ENCODE data around the gene NCOA1.
"Not testable (repeated sequence)": the region's sequence is repeated elsewhere in the genome, so short reads cannot be mapped to it uniquely, and the experiment has no call there.

The NCOA1 gene

DNA sequence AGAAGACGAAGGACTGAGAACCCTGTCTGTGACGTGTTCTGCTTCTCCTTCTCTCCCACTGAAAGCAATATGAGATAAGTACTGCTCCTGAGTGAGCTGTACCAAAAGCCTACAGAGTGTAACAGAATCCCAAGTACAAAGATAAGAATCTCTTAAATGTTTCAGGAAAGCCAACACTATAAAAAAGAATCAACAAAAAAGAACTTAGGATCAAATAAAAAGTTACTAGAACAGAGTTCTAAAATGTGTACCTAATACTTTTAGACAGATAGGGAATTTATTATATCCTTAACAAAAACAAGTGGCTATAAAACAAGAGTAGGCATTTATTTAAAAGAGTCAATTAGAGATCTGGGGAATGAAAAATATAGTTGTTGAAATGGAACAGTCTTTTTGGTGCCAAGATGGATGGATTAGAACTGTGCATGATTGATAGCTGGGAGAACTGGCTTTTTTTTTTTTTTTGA lies 49.0 kb downstream of the NCOA1 start:
- no peak for DNase-seq (ENCODE audit: low read depth)

- DNase-seq (ENCODE audit: low read depth): no peak
Observed at GRCh38 chr2:24541621-24542020, 50.6 kb downstream of the NCOA1 start.

GRCh38 chr2:24542269-24542872 lies 51.3 kb downstream of the NCOA1 start:
- no peak for DNase-seq (ENCODE audit: low read depth)

- no peak for DNase-seq (ENCODE audit: low read depth)
Observed at GRCh38 chr2:24543252-24543651, 52.2 kb downstream of the NCOA1 start.

- DNase-seq (ENCODE audit: low read depth): no peak
Observed at GRCh38 chr2:24544456-24545115, 53.5 kb downstream of the NCOA1 start.

DNA sequence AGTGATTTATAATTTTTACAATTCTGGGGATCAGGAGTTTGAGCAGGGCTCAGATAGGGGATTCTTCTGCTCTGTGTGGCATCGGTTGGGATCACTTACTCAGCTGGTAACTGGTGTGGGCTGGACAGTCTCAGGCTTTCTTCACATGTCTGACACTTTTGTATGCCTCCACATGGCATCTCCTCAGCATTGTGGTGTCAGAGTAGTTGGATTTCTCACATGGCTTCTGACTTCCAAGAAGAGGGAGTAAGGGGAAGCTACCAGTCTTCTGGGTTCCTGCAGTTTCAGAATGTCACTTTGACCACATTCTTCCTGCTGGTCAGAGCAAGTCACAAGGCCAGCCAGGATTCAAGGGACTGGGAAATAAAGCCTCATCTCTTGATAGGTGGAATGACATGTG lies 55.6 kb downstream of the NCOA1 start:
- DNase-seq (ENCODE audit: low read depth): no peak

GRCh38 chr2:24548058-24548457 lies 57.0 kb downstream of the NCOA1 start:
- no peak for DNase-seq (ENCODE audit: low read depth)

DNA sequence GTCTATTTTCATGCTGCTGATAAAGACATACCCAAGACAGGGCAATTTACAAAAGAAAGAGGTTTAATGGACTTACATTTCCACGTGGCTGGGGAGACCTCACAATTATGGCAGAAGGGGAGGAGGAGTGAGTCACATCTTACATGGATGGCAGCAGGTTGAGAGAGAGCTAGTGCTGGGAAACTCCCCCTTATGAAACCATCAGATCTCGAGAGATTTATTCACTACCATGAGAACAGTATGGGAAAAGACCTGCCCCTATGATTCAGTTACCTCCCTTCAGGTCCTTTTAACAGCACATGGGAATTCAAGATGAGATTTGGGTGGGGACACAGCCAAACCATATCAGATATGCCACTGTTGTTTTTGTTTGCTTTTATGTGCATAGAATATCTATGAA lies 59.2 kb downstream of the NCOA1 start:
- DNase-seq (ENCODE audit: low read depth): not testable (repeated sequence)

DNA sequence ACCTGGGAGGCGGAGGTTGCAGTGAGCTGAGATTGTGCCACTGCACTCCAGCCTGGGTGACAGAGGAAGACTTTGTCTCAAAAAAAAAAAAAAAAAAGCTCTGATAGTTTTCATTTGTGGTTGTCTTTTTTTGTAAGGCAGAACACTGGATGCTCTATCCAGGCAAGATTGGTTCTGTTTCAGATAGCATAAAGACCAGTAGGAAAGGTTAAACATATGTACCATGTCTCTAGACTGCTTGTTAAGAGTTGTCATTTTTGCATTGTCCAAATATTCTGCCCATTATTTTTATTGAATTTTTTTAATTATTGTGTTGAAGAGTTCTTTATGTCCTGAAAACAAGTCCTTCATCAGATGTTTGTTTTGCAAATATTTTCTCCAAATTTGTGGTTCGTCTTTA lies 60.0 kb downstream of the NCOA1 start:
- no peak for DNase-seq (ENCODE audit: low read depth)

- DNase-seq (ENCODE audit: low read depth): no peak
Observed at GRCh38 chr2:24552836-24553235, 61.8 kb downstream of the NCOA1 start.

DNA sequence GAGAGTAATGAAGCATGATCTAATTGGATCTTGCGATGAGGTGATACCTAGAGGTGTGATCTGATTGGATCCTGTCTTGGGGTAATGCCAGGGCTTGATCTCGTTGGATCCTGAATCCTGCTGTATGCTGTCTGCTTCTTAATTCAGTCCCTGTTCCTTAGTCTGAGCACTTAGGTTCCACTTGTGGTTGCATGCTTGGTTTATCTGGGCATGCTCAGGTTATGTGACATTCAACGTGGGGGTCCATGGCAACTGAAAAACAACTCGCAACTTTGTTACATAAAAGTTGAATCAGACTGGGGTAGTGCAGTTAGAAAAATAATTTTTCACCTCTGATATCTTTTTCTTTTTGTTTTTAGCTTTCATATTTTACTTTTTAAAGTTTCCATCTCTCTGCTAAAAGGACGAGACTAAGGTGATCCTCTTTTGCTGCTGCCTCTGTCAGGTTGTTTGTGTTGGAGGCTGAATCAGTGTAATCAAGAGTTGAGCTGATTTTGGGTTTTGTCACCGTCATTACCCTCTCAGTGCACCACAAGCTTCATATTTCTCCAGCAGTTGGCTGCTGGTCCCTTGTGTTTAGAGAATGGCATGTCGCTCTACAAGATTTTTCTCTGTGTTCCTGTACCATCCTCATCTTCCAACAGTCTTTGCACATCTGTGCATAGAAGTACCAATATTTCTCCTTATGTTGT lies 67.9 kb downstream of the NCOA1 start:
- no peak for DNase-seq (ENCODE audit: low read depth)

GRCh38 chr2:24559473-24560113 lies 68.5 kb downstream of the NCOA1 start:
- DNase-seq (ENCODE audit: low read depth): no peak

DNA sequence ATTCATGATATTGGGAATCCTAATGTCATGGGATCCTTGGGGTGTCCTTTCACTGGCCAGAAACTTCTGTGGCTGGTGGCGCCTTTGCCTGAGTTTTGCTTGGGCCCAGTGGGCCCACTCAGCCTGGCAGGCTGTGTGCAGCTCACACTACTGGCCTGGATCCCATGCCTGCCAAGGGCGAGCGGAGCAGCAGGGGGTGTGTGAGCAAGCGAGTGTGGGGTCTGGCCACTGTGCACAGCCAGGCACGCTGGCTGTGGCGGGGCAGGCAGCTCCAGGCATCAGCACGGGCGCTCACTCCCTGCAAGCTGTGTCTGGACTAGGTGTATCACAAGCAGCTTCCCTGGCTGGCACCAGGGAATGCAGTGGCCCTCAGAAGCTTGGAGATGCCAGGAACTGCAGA lies 74.5 kb downstream of the NCOA1 start:
- DNase-seq (ENCODE audit: low read depth): no peak

- DNase-seq (ENCODE audit: low read depth): no peak
Observed at GRCh38 chr2:24566209-24566608, 75.2 kb downstream of the NCOA1 start.

DNA sequence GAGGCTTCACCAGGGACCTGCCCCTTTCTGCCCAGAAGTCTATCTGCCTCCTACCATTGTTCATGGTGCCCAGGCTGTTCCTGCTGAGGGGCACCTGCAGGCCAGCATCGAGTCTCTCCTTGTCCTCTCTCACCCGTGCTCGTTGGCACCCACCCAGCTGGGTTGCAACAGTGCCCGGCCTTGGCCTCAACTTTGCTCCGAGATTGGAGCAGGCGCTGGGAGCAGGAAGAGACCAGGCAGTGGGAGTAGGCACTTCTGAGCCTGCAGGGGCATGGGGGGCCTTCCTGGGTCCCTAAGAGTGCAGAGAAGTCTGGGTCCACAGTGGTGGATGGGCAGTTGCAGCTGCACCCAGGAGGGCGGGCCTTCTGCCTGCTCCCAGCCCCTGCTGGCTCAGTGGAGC lies 75.6 kb downstream of the NCOA1 start:
- no peak for DNase-seq (ENCODE audit: low read depth)

DNA sequence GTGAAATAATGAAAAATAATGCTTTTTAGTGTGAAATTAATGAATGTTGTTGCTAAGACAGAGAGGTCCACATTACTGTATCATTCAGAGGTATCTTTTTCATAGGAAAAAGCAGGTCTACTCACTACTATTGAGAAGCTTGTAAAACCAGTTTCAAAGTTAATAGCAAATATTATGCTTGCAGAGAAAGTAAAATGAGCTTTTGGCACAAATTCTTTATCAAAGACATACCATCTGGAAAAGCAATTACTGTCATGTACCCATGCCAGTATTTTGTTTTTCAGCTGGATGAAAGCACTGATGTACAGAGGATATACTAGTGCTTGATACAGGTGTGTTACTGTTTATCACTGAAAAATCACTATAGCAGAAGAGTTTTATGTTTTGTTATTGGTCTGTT lies 77.5 kb downstream of the NCOA1 start:
- DNase-seq (ENCODE audit: low read depth): no peak

GRCh38 chr2:24569565-24569964 lies 78.5 kb downstream of the NCOA1 start:
- not testable (repeated sequence) for DNase-seq (ENCODE audit: low read depth)

DNA sequence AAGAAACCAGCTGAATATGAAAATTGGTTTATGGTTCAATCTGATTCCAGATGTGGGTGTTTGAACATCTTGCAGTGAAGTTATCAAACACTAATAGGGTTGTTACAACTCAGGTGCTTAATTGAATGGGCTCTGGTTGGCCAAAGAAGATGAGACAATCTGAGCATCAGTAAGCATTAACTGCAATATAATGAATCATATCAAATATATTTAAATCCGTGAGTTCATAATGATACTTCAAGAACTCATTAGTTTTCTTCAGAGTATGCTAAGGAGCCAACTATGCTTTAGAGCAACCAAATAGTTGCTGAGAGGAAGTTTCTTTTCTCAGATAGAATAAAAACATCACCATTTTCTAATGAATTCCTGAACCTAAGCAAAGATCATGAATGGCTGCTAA lies 79.2 kb downstream of the NCOA1 start:
- DNase-seq (ENCODE audit: low read depth): no peak

- no peak for DNase-seq (ENCODE audit: low read depth)
Observed at GRCh38 chr2:24571828-24572442, 80.9 kb downstream of the NCOA1 start.

DNA sequence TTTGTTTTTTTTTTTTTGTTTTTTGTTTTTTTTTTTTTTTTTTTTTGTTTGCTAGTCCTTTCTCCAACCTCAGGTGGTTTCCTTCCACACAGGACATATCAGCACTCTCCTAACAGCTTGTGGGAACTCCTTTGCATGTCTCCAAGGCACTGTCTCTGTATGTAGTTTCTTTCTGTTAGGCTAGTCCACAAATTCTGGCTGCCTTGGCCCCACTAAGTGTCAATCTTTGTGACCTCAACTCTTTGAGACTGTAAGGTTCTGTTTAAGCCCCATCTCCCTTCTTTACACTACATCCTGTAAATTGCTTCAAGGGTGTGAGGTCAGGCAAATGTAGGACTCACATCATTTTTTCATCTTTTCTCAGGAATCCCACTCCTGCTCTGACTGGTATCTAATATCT lies 85.1 kb downstream of the NCOA1 start:
- no peak for DNase-seq (ENCODE audit: low read depth)

GRCh38 chr2:24576617-24577016 lies 85.6 kb downstream of the NCOA1 start:
- DNase-seq (ENCODE audit: low read depth): no peak

DNA sequence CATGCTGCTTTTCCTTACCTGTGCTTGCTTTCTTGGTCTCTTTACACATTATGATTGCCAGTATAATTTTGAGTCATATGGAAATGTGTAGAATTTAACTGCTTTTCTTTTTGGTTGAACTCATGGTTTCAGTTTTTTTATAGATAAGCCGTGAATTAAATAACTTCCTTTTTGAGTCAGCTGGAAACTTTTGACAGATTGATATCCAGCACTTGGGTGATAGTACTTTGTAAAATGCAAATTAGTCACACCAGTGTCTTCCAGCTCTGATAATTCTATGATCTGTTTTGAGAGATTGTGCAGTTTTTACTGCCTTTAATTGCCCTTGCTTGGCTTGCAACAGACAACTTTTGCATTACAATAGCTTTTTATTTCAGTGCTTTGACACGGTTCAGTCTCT lies 86.4 kb downstream of the NCOA1 start:
- no peak for DNase-seq (ENCODE audit: low read depth)
